ENCODE measurements around the gene RIPOR3. TPM values are rescaled to one million over a fixed set of nuclear protein-coding genes. Genes with fewer than 3 reads are reported as not detected.
A peak's percentile ranks its signal among the peaks of the same experiment; 100 is the strongest.

The RIPOR3 gene
- total and polyA plus RNA-seq, 9 of the 15 experiments (the other 6 are each of a cell fraction or from before 2014, with no cell fraction given): 3.3 to 62.7 (median 21.4) TPM

DNA sequence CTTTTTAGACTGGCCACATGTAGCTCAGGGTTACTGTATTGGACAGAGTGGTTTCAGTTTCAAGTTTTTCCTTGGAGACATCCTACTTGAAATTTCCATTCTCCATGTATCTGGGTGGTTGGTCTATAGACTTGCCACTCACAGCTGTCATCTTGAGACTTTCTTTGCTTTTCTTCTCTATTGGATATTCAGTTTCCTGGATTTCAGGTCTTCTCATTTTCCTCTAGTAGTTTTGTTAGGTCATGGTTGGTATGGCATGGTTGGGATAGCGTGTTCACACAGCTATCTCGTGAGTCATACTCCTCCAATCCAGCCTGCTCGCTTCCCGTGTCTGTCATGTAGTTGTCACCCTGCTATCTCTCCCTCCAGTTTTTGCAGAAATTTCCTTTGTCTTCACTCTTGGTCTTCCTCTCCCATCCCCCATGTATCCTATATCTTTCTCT, 132.8 kb downstream of the RIPOR3 start (continued):
- no peak for TF ChIP-seq PATZ1 (CRISPR knock-in tag; IDR thresholded peaks at IDR 0.05; ENCODE audit: borderline replicate concordance)
- peak; percentile 88 for TF ChIP-seq ARID1B (IDR thresholded peaks at IDR 0.05)
- no peak for TF ChIP-seq NFXL1 (CRISPR knock-in tag; IDR thresholded peaks at IDR 0.05)
- TF ChIP-seq EHMT2 (IDR thresholded peaks at IDR 0.05): peak; percentile 83; the same call in 1 of the 2 replicates
- TF ChIP-seq SIRT6 (IDR thresholded peaks at IDR 0.05; ENCODE audit: low read depth, low read length): no peak
- no peak for TF ChIP-seq ZC3H4 (CRISPR knock-in tag; IDR thresholded peaks at IDR 0.05; ENCODE audit: borderline replicate concordance)
- no peak for TF ChIP-seq MCM7 (IDR thresholded peaks at IDR 0.05)
- TF ChIP-seq CREB3 (tag; conservative IDR thresholded peaks at IDR 0.05; ENCODE audit: low read depth): no peak
- TF ChIP-seq ZEB2 (IDR thresholded peaks at IDR 0.05): peak; percentile 62; the same call in 1 of the 2 replicates
- TF ChIP-seq, protein P1, sequence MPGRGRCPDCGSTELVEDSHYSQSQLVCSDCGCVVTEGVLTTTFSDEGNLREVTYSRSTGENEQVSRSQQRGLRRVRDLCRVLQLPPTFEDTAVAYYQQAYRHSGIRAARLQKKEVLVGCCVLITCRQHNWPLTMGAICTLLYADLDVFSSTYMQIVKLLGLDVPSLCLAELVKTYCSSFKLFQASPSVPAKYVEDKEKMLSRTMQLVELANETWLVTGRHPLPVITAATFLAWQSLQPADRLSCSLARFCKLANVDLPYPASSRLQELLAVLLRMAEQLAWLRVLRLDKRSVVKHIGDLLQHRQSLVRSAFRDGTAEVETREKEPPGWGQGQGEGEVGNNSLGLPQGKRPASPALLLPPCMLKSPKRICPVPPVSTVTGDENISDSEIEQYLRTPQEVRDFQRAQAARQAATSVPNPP (IDR thresholded peaks at IDR 0.05; ENCODE audit: borderline replicate concordance, insufficient read depth, insufficient read length): no peak
- TF ChIP-seq HIVEP1 (CRISPR knock-in tag; IDR thresholded peaks at IDR 0.05): no peak
- no peak for TF ChIP-seq FOXA3 (CRISPR knock-in tag; conservative IDR thresholded peaks at IDR 0.05 in 1 of 2, IDR thresholded peaks at IDR 0.05 in 1 of 2)
- peak; percentile 95 for TF ChIP-seq JUND (IDR thresholded peaks at IDR 0.05; ENCODE audit: borderline replicate concordance, low read depth, low read length)
- TF ChIP-seq JUND (tag; IDR thresholded peaks at IDR 0.05; ENCODE audit: borderline replicate concordance, low read depth, low read length): peak; percentile 93
- TF ChIP-seq EP300 (IDR thresholded peaks at IDR 0.05; ENCODE audit: low read length): peak; percentile 57; the same call in 1 of the 2 replicates
- TF ChIP-seq ZNF764 (CRISPR knock-in tag; IDR thresholded peaks at IDR 0.05; ENCODE audit: low read depth): no peak
- no peak for TF ChIP-seq ZNF507 (tag; conservative IDR thresholded peaks at IDR 0.05)
- TF ChIP-seq SMAD1 (IDR thresholded peaks at IDR 0.05; ENCODE audit: low read depth, low read length, partially characterized antibody): no peak
- TF ChIP-seq, protein P2, sequence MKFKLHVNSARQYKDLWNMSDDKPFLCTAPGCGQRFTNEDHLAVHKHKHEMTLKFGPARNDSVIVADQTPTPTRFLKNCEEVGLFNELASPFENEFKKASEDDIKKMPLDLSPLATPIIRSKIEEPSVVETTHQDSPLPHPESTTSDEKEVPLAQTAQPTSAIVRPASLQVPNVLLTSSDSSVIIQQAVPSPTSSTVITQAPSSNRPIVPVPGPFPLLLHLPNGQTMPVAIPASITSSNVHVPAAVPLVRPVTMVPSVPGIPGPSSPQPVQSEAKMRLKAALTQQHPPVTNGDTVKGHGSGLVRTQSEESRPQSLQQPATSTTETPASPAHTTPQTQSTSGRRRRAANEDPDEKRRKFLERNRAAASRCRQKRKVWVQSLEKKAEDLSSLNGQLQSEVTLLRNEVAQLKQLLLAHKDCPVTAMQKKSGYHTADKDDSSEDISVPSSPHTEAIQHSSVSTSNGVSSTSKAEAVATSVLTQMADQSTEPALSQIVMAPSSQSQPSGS (CRISPR knock-in tag; IDR thresholded peaks at IDR 0.05): no peak
- TF ChIP-seq ZNF785 (CRISPR knock-in tag; IDR thresholded peaks at IDR 0.05): no peak
- TF ChIP-seq BRCA1 (IDR thresholded peaks at IDR 0.05): no peak
- no peak for TF ChIP-seq BRCA1 (CRISPR knock-in tag; IDR thresholded peaks at IDR 0.05)
- no peak for TF ChIP-seq ZNF717 (CRISPR knock-in tag; IDR thresholded peaks at IDR 0.05)
- peak; percentile 34 for TF ChIP-seq TAF9B (IDR thresholded peaks at IDR 0.05; ENCODE audit: partially characterized antibody)
- peak; percentile 67 for TF ChIP-seq NFE2 (IDR thresholded peaks at IDR 0.05; ENCODE audit: low read depth)
- no peak for TF ChIP-seq ZNF184 (CRISPR knock-in tag; IDR thresholded peaks at IDR 0.05)
- no peak for TF ChIP-seq ZNF57 (CRISPR knock-in tag; IDR thresholded peaks at IDR 0.05)
- no peak for TF ChIP-seq DIDO1 (tag; IDR thresholded peaks at IDR 0.05; ENCODE audit: low read depth)

Data from K562 (cell line).